Colonic mucosa (tissue), 4 donors: ENCODE results near the gene EBLN1. TPM values are rescaled to one million over a fixed set of nuclear protein-coding genes. Genes with fewer than 3 reads are reported as not detected.

Experiments used
- DNase-seq: peaks from one replicate; pipeline ENCODE4 v3.0.0-alpha.2; 2020
- H3K27ac ChIP-seq: fragments of 200-600 bp; one replicate; pipeline ENCODE4 v1.8.0; 2021
- H3K27me3 ChIP-seq: fragments of 200-600 bp; one replicate; pipeline ENCODE4 v1.8.0; 2021
- H3K36me3 ChIP-seq: fragments of 200-600 bp; one replicate; pipeline ENCODE4 v1.8.0; 2021
- H3K4me1 ChIP-seq: fragments of 200-600 bp; one replicate; pipeline ENCODE4 v1.8.0; 2021; ENCODE audit warnings: mild to moderate bottlenecking
- H3K4me3 ChIP-seq: fragments of 200-600 bp; one replicate; pipeline ENCODE4 v1.8.0; 2021
- H3K9ac ChIP-seq, 2 donors: one replicate each; pipeline ENCODE4 v1.7.0; 2013; ENCODE audit warnings: control low read depth in 2 of 2, low read depth in 2 of 2, low read length in 2 of 2
- H3K9me3 ChIP-seq: fragments of 200-600 bp; one replicate; pipeline ENCODE4 v1.8.0; 2021
- intact Hi-C: fragments of 100-400 bp; cut with DNase I; formaldehyde crosslinking; loops from one replicate; pipeline ENCODE4 v1.14.1; 2022
- total RNA-seq, 2 donors: library from RNA; stranded (reverse); fragmentation: NEBNext Ultra II Directional in 1 of 2; extraction: Animal tissue kit (Norgen Biotek cat#: 25700) in 1 of 2; gene quantifications; one replicate each; pipeline ENCODE4 v1.2.1, GENCODE V29; 2021
- TF ChIP-seq, protein P1 (sequence below): fragments of 200-600 bp; IDR thresholded peaks from one replicate; pipeline ENCODE4 v1.8.0; 2022; ENCODE audit warnings: antibody characterized with exemption, mild to moderate bottlenecking
- donor health status: healthy.
- donor health status: DM: no; HTN: no; CAD: no.
- donor health status: DM: no; HTN: no; CAD: no.

The EBLN1 gene
- total RNA-seq, 2 donors from 2014 or later: not detected

DNA sequence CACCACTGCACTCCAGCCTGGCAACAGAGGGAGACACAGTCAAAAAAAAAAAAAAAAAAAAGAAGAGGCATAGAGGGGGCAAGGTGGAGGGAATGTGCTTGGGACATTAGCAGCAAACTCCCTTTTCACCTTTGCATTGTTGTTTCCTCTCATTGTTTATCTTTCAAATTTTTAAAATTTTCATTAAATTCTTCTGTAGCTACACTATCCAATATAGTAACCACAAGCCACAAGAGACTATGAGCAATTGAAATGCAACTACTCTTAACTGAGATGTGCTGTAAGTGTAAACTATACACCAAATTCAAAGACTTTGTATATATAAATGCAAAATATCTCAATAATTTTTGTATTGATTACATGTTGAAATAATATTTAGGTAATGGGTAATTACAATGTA lies 43.4 kb downstream of the EBLN1 start:
- no peak for DNase-seq
- no peak overlapping the region for H3K9ac ChIP-seq
- intact Hi-C loops: no loop called here
- TF ChIP-seq, protein P1, sequence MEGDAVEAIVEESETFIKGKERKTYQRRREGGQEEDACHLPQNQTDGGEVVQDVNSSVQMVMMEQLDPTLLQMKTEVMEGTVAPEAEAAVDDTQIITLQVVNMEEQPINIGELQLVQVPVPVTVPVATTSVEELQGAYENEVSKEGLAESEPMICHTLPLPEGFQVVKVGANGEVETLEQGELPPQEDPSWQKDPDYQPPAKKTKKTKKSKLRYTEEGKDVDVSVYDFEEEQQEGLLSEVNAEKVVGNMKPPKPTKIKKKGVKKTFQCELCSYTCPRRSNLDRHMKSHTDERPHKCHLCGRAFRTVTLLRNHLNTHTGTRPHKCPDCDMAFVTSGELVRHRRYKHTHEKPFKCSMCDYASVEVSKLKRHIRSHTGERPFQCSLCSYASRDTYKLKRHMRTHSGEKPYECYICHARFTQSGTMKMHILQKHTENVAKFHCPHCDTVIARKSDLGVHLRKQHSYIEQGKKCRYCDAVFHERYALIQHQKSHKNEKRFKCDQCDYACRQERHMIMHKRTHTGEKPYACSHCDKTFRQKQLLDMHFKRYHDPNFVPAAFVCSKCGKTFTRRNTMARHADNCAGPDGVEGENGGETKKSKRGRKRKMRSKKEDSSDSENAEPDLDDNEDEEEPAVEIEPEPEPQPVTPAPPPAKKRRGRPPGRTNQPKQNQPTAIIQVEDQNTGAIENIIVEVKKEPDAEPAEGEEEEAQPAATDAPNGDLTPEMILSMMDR: no peak
- H3K9me3 ChIP-seq: no peaks in the 10 kb centered on the region
- no peaks in the 10 kb centered on the region for H3K27me3 ChIP-seq
- H3K27ac ChIP-seq: no peak overlapping the region
- no peaks in the 10 kb centered on the region for H3K36me3 ChIP-seq
- no peaks in the 10 kb centered on the region for H3K4me1 ChIP-seq
- no peak overlapping the region for H3K4me3 ChIP-seq

DNA sequence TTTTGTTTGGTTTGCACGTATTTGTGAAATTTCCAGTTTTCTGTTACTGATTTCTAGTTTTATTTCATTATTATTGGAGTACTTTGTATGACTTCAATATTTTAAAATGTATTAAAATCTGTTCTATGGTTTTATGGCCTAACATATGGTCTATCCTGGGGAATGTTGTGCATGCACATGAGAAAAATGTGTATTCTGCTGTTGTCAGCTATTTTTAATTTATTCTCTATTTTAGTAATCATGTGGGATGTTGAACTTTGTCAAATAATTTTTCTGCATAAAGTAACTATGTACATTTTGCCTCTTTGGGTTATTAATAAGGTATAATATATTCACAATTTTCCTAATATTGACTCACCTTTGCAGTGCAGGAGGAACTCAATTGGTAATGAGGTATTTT lies 46.7 kb downstream of the EBLN1 start:
- no peak for DNase-seq

DNA sequence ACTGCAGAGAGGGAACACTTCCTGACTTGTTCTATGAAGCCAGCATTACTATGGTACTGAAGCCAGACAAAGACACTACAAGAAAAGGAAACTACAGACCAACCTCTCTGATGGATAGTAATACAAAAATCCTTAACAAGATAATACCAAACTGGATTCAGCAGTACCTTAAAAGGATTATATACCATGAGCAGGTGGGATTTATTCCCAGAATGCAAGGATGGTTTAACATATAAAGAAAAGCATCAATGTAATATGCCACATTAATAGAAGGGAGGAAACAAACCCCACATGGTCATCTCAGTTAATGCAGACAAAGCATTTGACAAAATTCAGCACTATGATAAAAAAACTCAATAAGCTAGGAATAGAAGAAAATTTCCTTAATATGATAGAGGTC lies 47.2 kb downstream of the EBLN1 start:
- intact Hi-C loops: no loop called here
- H3K4me1 ChIP-seq: no peaks in the 10 kb centered on the region
- no peaks in the 10 kb centered on the region for H3K36me3 ChIP-seq
- H3K27ac ChIP-seq: no peak overlapping the region
- H3K27me3 ChIP-seq: no peaks in the 10 kb centered on the region
- no peak overlapping the region for H3K9ac ChIP-seq
- H3K4me3 ChIP-seq: no peak overlapping the region
- TF ChIP-seq, protein P1: no peak
- DNase-seq: no peak
- H3K9me3 ChIP-seq: no peaks in the 10 kb centered on the region

More for the DNA sequence above, 46.7 kb downstream of the EBLN1 start:
- no peak overlapping the region for H3K27ac ChIP-seq
- H3K36me3 ChIP-seq: no peaks in the 10 kb centered on the region
- intact Hi-C loops: no loop called here
- no peaks in the 10 kb centered on the region for H3K4me1 ChIP-seq
- no peaks in the 10 kb centered on the region for H3K9me3 ChIP-seq
- TF ChIP-seq, protein P1: no peak
- no peak overlapping the region for H3K9ac ChIP-seq
- H3K27me3 ChIP-seq: no peaks in the 10 kb centered on the region
- no peak overlapping the region for H3K4me3 ChIP-seq

DNA sequence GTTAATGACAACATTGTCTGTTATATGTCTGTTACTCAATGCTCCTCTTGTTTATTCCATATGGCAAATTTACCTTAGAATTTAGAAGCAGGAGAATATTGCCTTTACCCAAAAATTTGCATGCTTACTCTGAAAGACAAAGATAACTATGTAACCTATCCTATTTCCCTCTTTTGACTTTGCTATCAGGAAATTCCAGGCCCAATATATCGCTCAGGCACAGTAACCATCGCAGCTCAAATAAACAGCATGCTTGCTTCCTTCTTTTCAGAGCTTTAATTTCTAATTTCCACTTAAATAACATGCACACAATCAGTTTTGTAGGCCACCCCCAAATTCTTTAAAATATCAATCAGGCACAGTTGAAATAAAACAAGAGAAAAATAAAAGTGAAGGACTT lies 57.8 kb downstream of the EBLN1 start:
- no peaks in the 10 kb centered on the region for H3K9me3 ChIP-seq
- no peaks in the 10 kb centered on the region for H3K36me3 ChIP-seq
- no peaks in the 10 kb centered on the region for H3K4me1 ChIP-seq
- intact Hi-C loops: no loop called here
- no peak overlapping the region for H3K9ac ChIP-seq
- H3K27ac ChIP-seq: no peak overlapping the region
- H3K27me3 ChIP-seq: no peaks in the 10 kb centered on the region
- H3K4me3 ChIP-seq: no peak overlapping the region
- TF ChIP-seq, protein P1: no peak
- DNase-seq: no peak

DNA sequence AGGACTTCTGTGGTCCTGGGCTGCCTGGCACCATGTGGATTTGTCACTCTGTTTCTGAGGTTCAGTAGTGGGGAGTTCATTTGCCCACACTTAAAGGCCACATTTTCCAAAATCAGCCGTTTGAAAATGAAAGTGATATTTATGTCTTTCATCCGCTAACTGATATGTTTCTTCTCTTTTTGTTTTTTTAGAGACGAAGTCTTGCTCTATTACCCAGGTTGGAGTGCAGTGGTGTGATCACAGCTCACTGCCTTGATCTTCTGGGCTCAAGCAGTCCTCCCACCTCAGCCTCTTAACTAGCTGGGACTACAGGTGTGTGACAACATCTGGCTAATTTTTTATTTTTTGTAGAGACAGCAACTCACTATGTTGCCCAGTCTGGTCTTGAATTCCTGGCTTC lies 58.6 kb downstream of the EBLN1 start:
- Histone ChIP-seq H3K27me3 (no peaks in the 10 kb centered on the region), H3K4me1 (no peaks in the 10 kb centered on the region)
- no peak for DNase-seq

More for the DNA sequence above, 58.6 kb downstream of the EBLN1 start:
- TF ChIP-seq, protein P1: no peak
- Histone ChIP-seq H3K27ac (no peak overlapping the region), H3K36me3 (no peaks in the 10 kb centered on the region), H3K9me3 (no peaks in the 10 kb centered on the region), H3K4me3 (no peak overlapping the region), H3K9ac (no peak overlapping the region)
- intact Hi-C loops: no loop called here

Other genes with a start within 250 kb of the EBLN1 start
- gene DNAJC1, start 214.3 kb downstream of the EBLN1 start, total RNA-seq: 10 to 100 TPM; 27.4 to 33.8 TPM
- gene COMMD3, start 98.4 kb upstream of the EBLN1 start, total RNA-seq: 10 to 100 TPM; 41.3 to 45.7 TPM
- 10 to 100 TPM; 23.5 to 28.6 TPM for gene BMI1, start 103.1 kb upstream of the EBLN1 start, total RNA-seq
- not detected for gene SPAG6, start 127.5 kb upstream of the EBLN1 start, total RNA-seq